NCI-H1436 (cell line): Measurements from ENCODE around the gene SAFB.
"Not testable (repeated sequence)": the region's sequence is repeated elsewhere in the genome, so short reads cannot be mapped to it uniquely, and the experiment has no call there.

ENCODE experiments used
- DNase-seq: peaks from one replicate; lab custom pipeline; 2025; lab: John Stamatoyannopoulos, UW

The SAFB gene

GRCh38 chr19:5595129-5595528 is 27.8 kb upstream of the SAFB start:
- DNase-seq: no peak

GRCh38 chr19:5595745-5596144 is 27.1 kb upstream of the SAFB start:
- no peak for DNase-seq

- no peak for DNase-seq
Observed at GRCh38 chr19:5600797-5601196, 22.1 kb upstream of the SAFB start.

GRCh38 chr19:5603626-5604025 is 19.3 kb upstream of the SAFB start:
- no peak for DNase-seq

- no peak for DNase-seq
Observed at GRCh38 chr19:5605362-5605761, 17.5 kb upstream of the SAFB start.

- DNase-seq: no peak
Observed at GRCh38 chr19:5607318-5608275, 15.3 kb upstream of the SAFB start.

- DNase-seq: no peak
Observed at GRCh38 chr19:5608291-5608690, 14.6 kb upstream of the SAFB start.

GRCh38 chr19:5608766-5609165 is 14.1 kb upstream of the SAFB start:
- not testable (repeated sequence) for DNase-seq

- no peak for DNase-seq
Observed at GRCh38 chr19:5609881-5610448, 12.9 kb upstream of the SAFB start.

- DNase-seq: no peak
Observed at GRCh38 chr19:5612891-5613865, 9.7 kb upstream of the SAFB start.

- DNase-seq: no peak
Observed at GRCh38 chr19:5615756-5616327, 7.0 kb upstream of the SAFB start.

GRCh38 chr19:5617080-5617479 is 5.8 kb upstream of the SAFB start:
- no peak for DNase-seq

- no peak for DNase-seq
Observed at GRCh38 chr19:5618591-5618990, 4.3 kb upstream of the SAFB start.

GRCh38 chr19:5619946-5620345 is 2.9 kb upstream of the SAFB start:
- no peak for DNase-seq

GRCh38 chr19:5621311-5621944 is 1.5 kb upstream of the SAFB start:
- no peak for DNase-seq

GRCh38 chr19:5621945-5622464 is 878 bp upstream of the SAFB start:
- no peak for DNase-seq

GRCh38 chr19:5623397-5624017 is 624 bp downstream of the SAFB start:
- no peak for DNase-seq

GRCh38 chr19:5624018-5624663 is 1.3 kb downstream of the SAFB start:
- DNase-seq: no peak

GRCh38 chr19:5624741-5625278 is 1.9 kb downstream of the SAFB start:
- no peak for DNase-seq

- no peak for DNase-seq
Observed at GRCh38 chr19:5625641-5626040, 2.8 kb downstream of the SAFB start.
